Loucy (cell line): Measurements from ENCODE around the gene DTX1.

Experiments used
- EZH2phosphoT487 ChIP-seq: fragments of 200-600 bp; IDR thresholded peaks from 2 replicates; pipeline ENCODE4 v1.6.1; 2018; ENCODE audit warnings: antibody characterized with exemption, mild to moderate bottlenecking, moderate library complexity, borderline replicate concordance
- TF ChIP-seq, protein P1 (sequence below): fragments of 200-600 bp; sonication (generic); conservative IDR thresholded peaks from 2 replicates; pipeline ENCODE4 v1.5.1; 2014; ENCODE audit warnings: mild to moderate bottlenecking, antibody characterized with exemption, low read length

DNA sequence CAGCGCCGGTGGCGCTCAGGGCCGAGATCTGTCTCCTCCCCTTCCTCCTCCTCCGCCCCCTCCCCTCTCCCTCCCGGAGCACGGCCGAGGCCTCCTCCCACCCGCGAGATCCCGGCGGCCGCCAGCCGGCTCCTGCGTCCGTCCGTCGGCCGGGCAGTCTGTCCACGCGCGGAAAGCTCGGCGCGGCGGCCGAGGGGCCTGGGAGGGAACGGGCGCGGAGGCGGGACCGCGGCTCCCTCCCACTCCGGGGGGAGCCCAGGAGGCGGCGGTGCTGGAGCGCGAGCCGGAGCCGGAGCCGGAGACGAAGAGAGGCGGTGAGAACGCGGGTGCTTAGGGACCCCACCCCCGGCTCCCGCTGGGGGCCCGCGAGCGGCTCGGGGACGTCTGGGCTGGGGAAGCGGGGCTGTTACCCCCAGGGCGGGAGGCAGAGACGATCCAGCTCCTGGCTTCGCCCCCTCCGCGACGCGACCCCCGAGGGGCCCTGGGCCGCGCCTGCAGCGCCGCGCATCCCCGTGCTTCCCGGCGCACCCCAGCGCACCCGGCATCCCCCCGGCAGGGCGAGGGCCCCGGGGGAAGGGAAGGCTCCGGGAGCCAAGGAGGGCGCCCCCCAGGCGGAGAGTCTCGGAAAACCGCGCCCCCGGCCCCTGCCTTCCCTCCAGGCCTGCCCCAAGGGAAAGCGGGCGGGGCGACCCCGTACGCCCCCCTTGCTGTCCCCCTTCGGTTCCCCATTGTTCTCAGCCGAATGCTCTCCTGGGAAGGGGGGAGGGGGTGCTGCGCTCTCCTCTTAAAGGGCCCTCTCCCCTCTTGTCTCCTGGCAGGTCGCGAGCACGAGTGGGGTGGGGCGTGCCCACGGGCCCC is at the start of gene DTX1:
- TF ChIP-seq, protein P1, sequence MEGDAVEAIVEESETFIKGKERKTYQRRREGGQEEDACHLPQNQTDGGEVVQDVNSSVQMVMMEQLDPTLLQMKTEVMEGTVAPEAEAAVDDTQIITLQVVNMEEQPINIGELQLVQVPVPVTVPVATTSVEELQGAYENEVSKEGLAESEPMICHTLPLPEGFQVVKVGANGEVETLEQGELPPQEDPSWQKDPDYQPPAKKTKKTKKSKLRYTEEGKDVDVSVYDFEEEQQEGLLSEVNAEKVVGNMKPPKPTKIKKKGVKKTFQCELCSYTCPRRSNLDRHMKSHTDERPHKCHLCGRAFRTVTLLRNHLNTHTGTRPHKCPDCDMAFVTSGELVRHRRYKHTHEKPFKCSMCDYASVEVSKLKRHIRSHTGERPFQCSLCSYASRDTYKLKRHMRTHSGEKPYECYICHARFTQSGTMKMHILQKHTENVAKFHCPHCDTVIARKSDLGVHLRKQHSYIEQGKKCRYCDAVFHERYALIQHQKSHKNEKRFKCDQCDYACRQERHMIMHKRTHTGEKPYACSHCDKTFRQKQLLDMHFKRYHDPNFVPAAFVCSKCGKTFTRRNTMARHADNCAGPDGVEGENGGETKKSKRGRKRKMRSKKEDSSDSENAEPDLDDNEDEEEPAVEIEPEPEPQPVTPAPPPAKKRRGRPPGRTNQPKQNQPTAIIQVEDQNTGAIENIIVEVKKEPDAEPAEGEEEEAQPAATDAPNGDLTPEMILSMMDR = no peak
- TF ChIP-seq EZH2phosphoT487 = no peak
